Measurements from ENCODE around the gene PPP1R13B. TPM values are rescaled to one million over a fixed set of nuclear protein-coding genes. Genes with fewer than 3 reads are reported as not detected.

The PPP1R13B gene
- total and polyA plus RNA-seq, 2 experiments from 2014 or later: 2.0 to 8.5 TPM

DNA sequence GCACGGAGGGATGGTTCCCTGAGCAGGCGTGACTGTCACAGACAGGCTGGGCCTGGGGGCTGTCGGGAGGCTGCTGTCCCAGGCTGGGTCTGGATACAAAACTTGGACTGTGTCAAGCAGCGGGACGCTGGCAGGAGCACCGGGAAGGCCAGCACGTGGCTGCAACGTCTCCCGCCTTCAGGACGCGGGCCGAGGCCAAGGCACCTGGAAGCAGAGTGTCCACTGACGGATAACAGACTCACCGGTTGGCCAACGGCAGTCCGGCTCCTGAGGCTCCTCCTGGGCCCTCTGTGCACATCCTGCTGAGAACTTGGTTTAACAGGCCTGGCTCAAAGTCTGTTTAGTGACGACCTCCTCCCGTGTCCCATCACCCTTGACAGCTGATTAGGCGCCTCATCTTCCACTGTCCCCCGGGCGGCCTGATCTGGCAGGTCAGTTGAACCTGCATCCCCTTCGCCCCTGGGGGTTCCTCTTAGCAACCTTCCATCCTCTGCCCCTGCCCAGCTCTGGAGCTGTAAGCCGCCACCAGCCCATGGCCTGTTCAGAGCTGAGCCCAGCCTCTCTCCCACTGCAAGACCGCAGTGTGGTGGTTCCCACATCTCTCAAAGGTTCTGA lies 134.6 kb downstream of the PPP1R13B start:
- no peak for ATAC-seq
- Histone ChIP-seq H3K27me3 (ENCODE audit: insufficient read depth) (no peaks in the 10 kb centered on the region), H3K4me3 (no peak overlapping the region), H3K36me3 (ENCODE audit: insufficient read depth) (0 out of 2 replicates have a peak, but pooled peaks cover 5% of the 10 kb centered on the region), H2AFZ (no peak overlapping the region), H4K20me1 (replicated peaks; ENCODE audit: insufficient read depth) (peaks cover 24% of the 10 kb centered on the region), H3K4me2 (no peak overlapping the region), H3K79me2 (replicated peaks; ENCODE audit: insufficient read depth) (peaks cover 37% of the 10 kb centered on the region), H3K9me2 (ENCODE audit: insufficient read depth) (no peaks in the 10 kb centered on the region), H3K27ac (ENCODE audit: low read depth) (no peak overlapping the region), H3K4me1 (ENCODE audit: insufficient read depth) (peaks cover 11% of the 10 kb centered on the region), H3F3A (replicated peaks; ENCODE audit: low read depth) (peaks cover 20% of the 10 kb centered on the region; the same call in 1 of the 2 replicates)
- Mint-ChIP-seq H3K9me3 (no peaks in the 10 kb centered on the region), H3K27ac (peak overlapping the region; percentile 78), H3K27me3 (ENCODE audit: insufficient read depth, low read depth, poor library complexity) (peaks cover 23% of the 10 kb centered on the region), H3K4me3 (peak overlapping the region; percentile 88; the same call in 2 of the 3 replicates), H3K4me1 (peaks cover 39% of the 10 kb centered on the region), H3K36me3 (ENCODE audit: low read depth) (peaks cover 37% of the 10 kb centered on the region)
- TF ChIP-seq CREB1 (CRISPR knock-in tag; IDR thresholded peaks at IDR 0.05; ENCODE audit: low read depth): no peak
- DNase-seq (ENCODE audit: low spot score): no peak

DNA sequence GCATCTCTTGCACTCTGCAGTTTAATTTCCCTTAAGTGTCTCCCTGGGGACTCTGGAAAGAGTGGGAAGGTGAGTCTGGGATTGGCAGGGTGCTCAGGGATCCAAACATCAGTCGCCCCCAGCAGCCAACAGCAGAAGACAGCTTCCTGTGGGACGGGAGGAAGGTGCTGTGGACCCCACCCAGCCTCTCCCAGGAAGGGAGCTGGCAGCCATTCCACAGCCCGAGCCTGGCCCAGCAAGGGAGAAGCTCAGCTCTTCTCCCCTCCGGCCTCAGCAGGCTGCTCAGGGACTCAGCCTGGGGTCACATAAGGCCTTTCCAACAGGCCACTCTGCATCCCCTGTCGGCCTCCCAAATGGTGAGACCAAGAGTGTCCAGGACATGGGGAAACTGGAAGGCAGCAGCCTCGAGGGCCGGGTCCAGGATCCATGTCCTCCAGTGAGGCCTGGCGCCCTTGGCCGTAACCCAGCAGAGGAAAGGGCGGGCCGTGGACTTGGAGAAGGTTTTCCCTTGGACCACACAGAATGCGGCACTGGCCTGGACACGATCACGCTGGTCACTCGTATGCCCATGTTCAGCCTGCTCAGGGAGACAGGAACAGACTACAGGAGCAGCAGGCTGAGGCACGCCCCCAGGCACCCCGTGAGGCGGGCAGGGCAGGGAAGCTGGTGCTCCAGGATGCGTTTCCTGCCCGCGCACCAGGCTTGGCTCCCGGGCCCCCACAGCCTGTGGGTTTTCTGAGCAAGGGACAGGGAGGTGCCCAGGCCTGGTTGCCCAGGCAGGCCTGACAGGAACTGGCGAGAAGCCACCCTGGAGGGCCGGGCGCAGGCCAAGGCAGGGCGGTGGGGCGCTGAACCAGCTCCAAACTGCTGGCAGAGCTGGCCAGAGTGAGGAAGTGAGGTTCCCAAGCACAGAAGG lies 135.6 kb downstream of the PPP1R13B start:
- Mint-ChIP-seq H3K27ac (no peak overlapping the region), H3K4me3 (peak overlapping the region; percentile 30; the same call in 1 of the 3 replicates), H3K9me3 (no peaks in the 10 kb centered on the region), H3K4me1 (peaks cover 30% of the 10 kb centered on the region), H3K36me3 (ENCODE audit: low read depth) (peaks cover 35% of the 10 kb centered on the region), H3K27me3 (ENCODE audit: insufficient read depth, low read depth, poor library complexity) (peaks cover 23% of the 10 kb centered on the region)
- Histone ChIP-seq H3K79me2 (replicated peaks; ENCODE audit: insufficient read depth) (peaks cover 27% of the 10 kb centered on the region), H3K27ac (ENCODE audit: low read depth) (no peak overlapping the region), H3K36me3 (ENCODE audit: insufficient read depth) (0 out of 2 replicates have a peak, but pooled peaks cover 5% of the 10 kb centered on the region), H3K4me3 (no peak overlapping the region), H3F3A (replicated peaks; ENCODE audit: low read depth) (peaks cover 20% of the 10 kb centered on the region; the same call in 1 of the 2 replicates), H3K4me2 (peak overlapping the region; percentile 38), H4K20me1 (replicated peaks; ENCODE audit: insufficient read depth) (peaks cover 24% of the 10 kb centered on the region), H3K27me3 (ENCODE audit: insufficient read depth) (no peaks in the 10 kb centered on the region), H3K9me2 (ENCODE audit: insufficient read depth) (no peaks in the 10 kb centered on the region), H2AFZ (no peak overlapping the region), H3K4me1 (ENCODE audit: insufficient read depth) (peaks cover 11% of the 10 kb centered on the region)
- DNase-seq (ENCODE audit: low spot score) (no peak), ATAC-seq (no peak)
- TF ChIP-seq, protein P1, sequence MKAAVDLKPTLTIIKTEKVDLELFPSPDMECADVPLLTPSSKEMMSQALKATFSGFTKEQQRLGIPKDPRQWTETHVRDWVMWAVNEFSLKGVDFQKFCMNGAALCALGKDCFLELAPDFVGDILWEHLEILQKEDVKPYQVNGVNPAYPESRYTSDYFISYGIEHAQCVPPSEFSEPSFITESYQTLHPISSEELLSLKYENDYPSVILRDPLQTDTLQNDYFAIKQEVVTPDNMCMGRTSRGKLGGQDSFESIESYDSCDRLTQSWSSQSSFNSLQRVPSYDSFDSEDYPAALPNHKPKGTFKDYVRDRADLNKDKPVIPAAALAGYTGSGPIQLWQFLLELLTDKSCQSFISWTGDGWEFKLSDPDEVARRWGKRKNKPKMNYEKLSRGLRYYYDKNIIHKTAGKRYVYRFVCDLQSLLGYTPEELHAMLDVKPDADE (IDR thresholded peaks at IDR 0.05): no peak
- TF ChIP-seq POLR2AphosphoS5 (IDR thresholded peaks at IDR 0.05; ENCODE audit: low read depth): 0 out of 2 replicates have a peak, but pooled peaks have one; percentile 10

DNA sequence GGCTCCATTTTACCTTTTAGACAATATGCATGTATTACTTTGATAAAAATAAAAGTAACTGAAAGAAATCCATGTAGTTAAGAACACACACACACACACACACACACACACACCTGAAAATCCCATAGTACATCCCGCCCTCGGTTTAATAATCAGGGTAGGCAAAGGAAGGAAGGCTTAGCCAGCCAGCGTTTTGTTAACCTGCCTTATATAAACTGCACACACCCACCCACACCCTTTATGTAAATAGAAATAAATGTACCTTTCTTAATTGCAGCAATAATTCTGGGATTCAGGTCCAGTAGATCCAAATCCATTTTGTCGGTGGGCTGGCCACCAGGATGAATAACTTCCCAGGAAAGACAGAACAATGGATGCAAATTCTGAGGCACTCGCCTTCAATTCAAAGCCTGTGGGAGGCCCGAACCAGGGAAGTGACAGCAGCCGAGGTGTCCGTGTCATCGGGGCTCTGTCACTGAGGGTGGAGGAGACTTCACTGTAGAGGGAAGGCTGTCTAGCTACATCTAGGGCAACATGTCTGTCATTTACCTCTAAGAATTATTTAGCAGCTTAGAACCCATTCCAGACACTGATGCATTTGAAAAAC lies 136.5 kb downstream of the PPP1R13B start:
- Mint-ChIP-seq H3K4me3 (peak overlapping the region; percentile 30; the same call in 2 of the 3 replicates), H3K27ac (no peak overlapping the region), H3K36me3 (ENCODE audit: low read depth) (peaks cover 35% of the 10 kb centered on the region), H3K27me3 (ENCODE audit: insufficient read depth, low read depth, poor library complexity) (peaks cover 23% of the 10 kb centered on the region), H3K4me1 (peaks cover 28% of the 10 kb centered on the region), H3K9me3 (no peaks in the 10 kb centered on the region)
- H3K27ac ChIP-seq (ENCODE audit: low read depth): no peak overlapping the region
- peaks cover 11% of the 10 kb centered on the region for H3K4me1 ChIP-seq (ENCODE audit: insufficient read depth)
- 0 out of 2 replicates have a peak, but pooled peaks cover 5% of the 10 kb centered on the region for H3K36me3 ChIP-seq (ENCODE audit: insufficient read depth)
- no peak overlapping the region for H2AFZ ChIP-seq
- no peak for ATAC-seq
- peaks cover 20% of the 10 kb centered on the region for H3K79me2 ChIP-seq (replicated peaks; ENCODE audit: insufficient read depth)
- no peaks in the 10 kb centered on the region for H3K9me2 ChIP-seq (ENCODE audit: insufficient read depth)
- H3K4me2 ChIP-seq: peak overlapping the region; percentile 38
- H3K27me3 ChIP-seq (ENCODE audit: insufficient read depth): no peaks in the 10 kb centered on the region
- H4K20me1 ChIP-seq (replicated peaks; ENCODE audit: insufficient read depth): peaks cover 24% of the 10 kb centered on the region
- H3F3A ChIP-seq (replicated peaks; ENCODE audit: low read depth): peaks cover 20% of the 10 kb centered on the region; the same call in 1 of the 2 replicates
- no peak for DNase-seq (ENCODE audit: low spot score)
- no peak overlapping the region for H3K4me3 ChIP-seq
- TF ChIP-seq, protein P2, sequence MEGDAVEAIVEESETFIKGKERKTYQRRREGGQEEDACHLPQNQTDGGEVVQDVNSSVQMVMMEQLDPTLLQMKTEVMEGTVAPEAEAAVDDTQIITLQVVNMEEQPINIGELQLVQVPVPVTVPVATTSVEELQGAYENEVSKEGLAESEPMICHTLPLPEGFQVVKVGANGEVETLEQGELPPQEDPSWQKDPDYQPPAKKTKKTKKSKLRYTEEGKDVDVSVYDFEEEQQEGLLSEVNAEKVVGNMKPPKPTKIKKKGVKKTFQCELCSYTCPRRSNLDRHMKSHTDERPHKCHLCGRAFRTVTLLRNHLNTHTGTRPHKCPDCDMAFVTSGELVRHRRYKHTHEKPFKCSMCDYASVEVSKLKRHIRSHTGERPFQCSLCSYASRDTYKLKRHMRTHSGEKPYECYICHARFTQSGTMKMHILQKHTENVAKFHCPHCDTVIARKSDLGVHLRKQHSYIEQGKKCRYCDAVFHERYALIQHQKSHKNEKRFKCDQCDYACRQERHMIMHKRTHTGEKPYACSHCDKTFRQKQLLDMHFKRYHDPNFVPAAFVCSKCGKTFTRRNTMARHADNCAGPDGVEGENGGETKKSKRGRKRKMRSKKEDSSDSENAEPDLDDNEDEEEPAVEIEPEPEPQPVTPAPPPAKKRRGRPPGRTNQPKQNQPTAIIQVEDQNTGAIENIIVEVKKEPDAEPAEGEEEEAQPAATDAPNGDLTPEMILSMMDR (conservative IDR thresholded peaks at IDR 0.05; ENCODE audit: low read depth in 2 of 2): no peak
- TF ChIP-seq CREB1 (CRISPR knock-in tag; IDR thresholded peaks at IDR 0.05; ENCODE audit: low read depth) (no peak), ZNF114 (CRISPR knock-in tag; IDR thresholded peaks at IDR 0.05) (no peak), JUNB (IDR thresholded peaks at IDR 0.05; ENCODE audit: unreplicated experiment) (no peak), STAT1 (IDR thresholded peaks at IDR 0.05; ENCODE audit: unreplicated experiment) (no peak)

All from GM23338 (cell line).